ENCODE data around the gene CASP2.
"Not testable (repeated sequence)": the region's sequence is repeated elsewhere in the genome, so short reads cannot be mapped to it uniquely, and the experiment has no call there.

The CASP2 gene

GRCh38 chr7:143281529-143281928, 6.6 kb upstream of the CASP2 start:
- H3K4me1 Mint-ChIP-seq (ENCODE audit: low read depth) = peaks cover 43% of the 10 kb centered on the region
- no peak overlapping the region for H3K4me3 Mint-ChIP-seq
- H3K9me3 Mint-ChIP-seq = no peaks in the 10 kb centered on the region
- H3K36me3 Mint-ChIP-seq (ENCODE audit: low read depth) = no peaks in the 10 kb centered on the region
- H3K27ac Mint-ChIP-seq = no peak overlapping the region
- H3K27me3 Mint-ChIP-seq = no peaks in the 10 kb centered on the region

DNA sequence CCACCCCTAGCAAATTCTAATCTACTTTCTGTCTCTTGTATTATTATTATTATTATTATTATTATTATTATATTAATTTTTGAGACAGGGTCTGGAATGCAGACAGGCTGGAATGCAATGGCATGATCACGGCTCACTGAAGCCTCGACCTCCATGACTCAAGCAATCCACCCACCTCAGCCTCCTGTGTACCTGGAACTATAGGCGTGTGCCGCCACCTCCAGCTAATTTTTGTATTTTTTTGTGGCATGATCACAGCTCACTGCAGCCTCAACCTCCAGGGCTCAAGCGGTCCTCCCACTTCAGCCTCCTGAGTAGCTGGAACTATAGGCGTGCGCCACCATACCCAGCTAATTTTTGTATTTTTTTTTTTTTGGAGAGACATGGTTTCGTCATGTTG, 6.0 kb upstream of the CASP2 start:
- peaks cover 47% of the 10 kb centered on the region for H3K4me1 Mint-ChIP-seq (ENCODE audit: low read depth)
- no peaks in the 10 kb centered on the region for H3K36me3 Mint-ChIP-seq (ENCODE audit: low read depth)
- no peaks in the 10 kb centered on the region for H3K9me3 Mint-ChIP-seq
- H3K4me3 Mint-ChIP-seq = no peak overlapping the region
- H3K27me3 Mint-ChIP-seq = no peaks in the 10 kb centered on the region
- no peak overlapping the region for H3K27ac Mint-ChIP-seq

- Mint-ChIP-seq H3K27me3 (no peaks in the 10 kb centered on the region), H3K4me1 (ENCODE audit: low read depth) (peaks cover 56% of the 10 kb centered on the region), H3K4me3 (no peak overlapping the region), H3K36me3 (ENCODE audit: low read depth) (peaks cover 7% of the 10 kb centered on the region), H3K27ac (no peak overlapping the region), H3K9me3 (no peaks in the 10 kb centered on the region)
Measured at GRCh38 chr7:143283381-143283780, 4.8 kb upstream of the CASP2 start.

DNA sequence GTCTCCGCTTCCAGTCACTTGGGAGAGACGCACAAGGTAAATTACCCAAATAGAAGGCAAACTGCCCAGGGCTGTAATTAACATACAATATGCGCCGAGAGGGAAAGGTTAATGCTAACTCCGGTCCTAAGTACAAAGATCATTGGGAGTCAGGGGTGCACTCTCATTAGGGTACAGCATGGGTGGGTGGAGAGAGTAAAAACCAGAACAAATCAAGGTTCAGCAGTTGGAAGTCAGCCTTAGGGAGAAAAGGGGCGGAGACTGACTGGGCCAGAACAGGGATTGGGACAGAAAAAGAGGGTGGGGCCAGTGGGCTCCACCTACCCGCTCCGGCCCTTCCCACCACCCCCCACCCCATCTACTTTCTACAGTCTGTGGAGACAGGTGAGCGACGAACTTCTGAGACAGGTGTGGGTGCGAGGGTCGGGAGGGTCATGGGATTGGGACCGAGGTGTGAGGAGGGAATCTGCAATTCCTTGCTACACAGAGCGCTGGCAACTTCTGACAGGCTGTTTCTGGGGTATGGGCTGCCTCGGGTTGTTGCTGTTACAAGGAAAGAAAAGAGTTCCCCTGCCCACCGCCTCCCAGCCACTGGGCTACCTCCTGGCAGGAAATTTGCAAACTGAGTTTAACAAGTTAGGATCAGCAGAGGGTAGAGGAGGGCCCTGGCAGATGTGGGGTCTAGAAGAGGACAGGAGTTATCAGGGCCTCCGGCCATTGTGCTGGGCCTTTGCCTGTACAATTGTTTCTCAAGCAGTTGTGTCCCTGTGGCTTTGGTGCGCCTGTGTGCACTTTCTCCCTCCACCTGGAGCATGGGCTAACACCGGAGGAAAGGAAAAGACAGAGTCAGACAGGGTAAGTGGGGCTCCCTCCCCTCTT, 3.3 kb upstream of the CASP2 start, which contains the start of gene TMEM139:
Gene TMEM139, plus strand, starts transcription at position 368 of the 879 bp plus-strand sequence. CDS start 1,000 bp downstream, outside the sequence.
- Mint-ChIP-seq H3K4me3 (no peak within 1 kb of the TSS), H3K4me1 (ENCODE audit: low read depth) (peaks cover 53% of the 10 kb centered on the region), H3K36me3 (ENCODE audit: low read depth) (peaks cover 18% of the 10 kb centered on the region), H3K9me3 (no peaks in the 10 kb centered on the region), H3K27ac (no peak within 1 kb of the TSS), H3K27me3 (no peaks in the 10 kb centered on the region)

GRCh38 chr7:143285470-143285778, 2.7 kb upstream of the CASP2 start:
- no peaks in the 10 kb centered on the region for H3K27me3 Mint-ChIP-seq
- H3K36me3 Mint-ChIP-seq (ENCODE audit: low read depth) = peaks cover 24% of the 10 kb centered on the region
- H3K4me1 Mint-ChIP-seq (ENCODE audit: low read depth) = peaks cover 53% of the 10 kb centered on the region
- no peaks in the 10 kb centered on the region for H3K9me3 Mint-ChIP-seq
- no peak overlapping the region for H3K27ac Mint-ChIP-seq
- no peak overlapping the region for H3K4me3 Mint-ChIP-seq

GRCh38 chr7:143285806-143286521, 2.2 kb upstream of the CASP2 start:
- Mint-ChIP-seq H3K27ac (no peak overlapping the region), H3K9me3 (no peaks in the 10 kb centered on the region), H3K4me3 (no peak overlapping the region), H3K27me3 (no peaks in the 10 kb centered on the region), H3K4me1 (ENCODE audit: low read depth) (peaks cover 54% of the 10 kb centered on the region), H3K36me3 (ENCODE audit: low read depth) (peaks cover 30% of the 10 kb centered on the region)

- Mint-ChIP-seq H3K9me3 (no peaks in the 10 kb centered on the region), H3K27ac (no peak overlapping the region), H3K4me3 (no peak overlapping the region), H3K4me1 (ENCODE audit: low read depth) (peaks cover 58% of the 10 kb centered on the region), H3K27me3 (no peaks in the 10 kb centered on the region), H3K36me3 (ENCODE audit: low read depth) (peaks cover 35% of the 10 kb centered on the region)
Measured at GRCh38 chr7:143286522-143286890, 1.6 kb upstream of the CASP2 start.

DNA sequence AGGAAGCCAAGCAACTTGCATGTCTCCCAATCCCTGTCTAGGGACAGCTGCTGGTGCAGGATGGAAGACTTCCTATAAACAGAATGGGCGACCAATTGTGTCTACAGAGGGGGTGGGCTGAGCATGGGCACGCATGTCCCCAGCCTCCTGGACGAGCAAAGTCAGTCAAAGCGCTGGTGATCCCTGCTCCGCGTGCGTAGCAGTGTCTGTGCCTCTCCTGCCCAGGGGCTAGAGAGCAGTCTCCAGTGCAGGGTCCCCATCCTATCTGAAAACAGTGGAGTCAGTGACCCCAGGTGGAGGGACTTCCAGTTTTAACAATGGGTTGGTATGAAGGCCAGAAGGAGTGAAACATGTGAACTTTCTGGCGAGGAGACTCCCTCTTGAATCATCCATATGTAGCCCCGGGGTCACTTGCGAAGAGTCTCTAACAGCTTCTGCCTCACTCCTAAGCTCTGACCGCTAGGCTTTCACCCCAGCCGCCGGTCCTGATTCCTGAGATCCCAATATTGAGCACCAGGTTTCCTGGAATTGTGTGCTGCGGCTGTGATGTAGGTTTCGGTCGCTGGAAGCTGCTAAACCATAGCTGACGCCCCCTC, 714 bp upstream of the CASP2 start:
- H3K27me3 Mint-ChIP-seq = no peaks in the 10 kb centered on the region
- H3K9me3 Mint-ChIP-seq = no peaks in the 10 kb centered on the region
- H3K4me1 Mint-ChIP-seq (ENCODE audit: low read depth) = peaks cover 62% of the 10 kb centered on the region
- H3K36me3 Mint-ChIP-seq (ENCODE audit: low read depth) = peaks cover 44% of the 10 kb centered on the region
- peak overlapping the region; percentile 95 for H3K4me3 Mint-ChIP-seq
- H3K27ac Mint-ChIP-seq = peak overlapping the region; percentile 91

GRCh38 chr7:143288836-143289235, 685 bp downstream of the CASP2 start:
- Mint-ChIP-seq H3K27ac (peak overlapping the region; percentile 96), H3K4me1 (ENCODE audit: low read depth) (peaks cover 61% of the 10 kb centered on the region), H3K4me3 (peak overlapping the region; percentile 95), H3K9me3 (no peaks in the 10 kb centered on the region), H3K27me3 (no peaks in the 10 kb centered on the region), H3K36me3 (ENCODE audit: low read depth) (peaks cover 58% of the 10 kb centered on the region)

DNA sequence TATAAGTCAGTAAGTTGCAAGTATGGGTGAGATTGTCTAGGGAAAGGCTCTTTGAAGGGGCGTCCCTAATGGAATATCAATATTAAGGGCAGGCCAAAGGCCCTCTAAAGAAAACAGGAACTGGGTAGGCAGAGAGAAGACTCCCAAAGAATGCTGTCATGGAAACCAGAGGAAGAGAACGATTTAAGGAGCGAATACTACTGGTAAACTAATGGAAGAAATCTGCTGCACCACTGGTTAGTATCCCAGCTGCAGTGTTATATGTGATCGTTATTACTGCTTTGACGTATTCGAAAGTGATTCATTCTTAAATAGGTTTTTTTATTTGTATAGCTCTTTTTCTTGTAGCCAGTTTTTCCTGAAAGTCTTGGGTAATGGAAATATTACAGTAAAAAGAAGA, 1.3 kb downstream of the CASP2 start:
- Mint-ChIP-seq H3K27ac (peak overlapping the region; percentile 96), H3K36me3 (ENCODE audit: low read depth) (peaks cover 64% of the 10 kb centered on the region), H3K4me1 (ENCODE audit: low read depth) (peaks cover 60% of the 10 kb centered on the region), H3K9me3 (no peaks in the 10 kb centered on the region), H3K27me3 (no peaks in the 10 kb centered on the region), H3K4me3 (peak overlapping the region; percentile 95)

DNA sequence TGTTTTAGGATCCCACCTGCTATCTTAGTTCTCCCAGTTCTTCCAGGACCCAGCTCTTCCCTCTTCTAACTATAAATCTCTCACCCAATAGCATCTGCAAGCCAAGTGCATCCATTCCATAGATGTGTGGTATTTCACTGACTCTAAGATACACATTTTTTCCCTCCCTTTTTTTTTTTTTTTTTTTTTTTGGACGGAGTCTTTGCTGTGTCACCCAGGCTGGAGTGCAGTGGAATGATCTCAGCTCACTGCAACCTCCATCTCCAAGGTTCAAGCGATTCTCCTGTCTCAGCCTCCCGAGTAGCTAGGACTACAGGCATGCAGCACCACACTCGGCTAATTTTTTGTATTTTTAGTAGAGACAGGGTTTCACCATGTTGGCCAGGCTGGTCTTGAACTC, 1.7 kb downstream of the CASP2 start:
- H3K9me3 Mint-ChIP-seq, H3K27me3 Mint-ChIP-seq: not testable (repeated sequence)
- peak overlapping the region; percentile 96 for H3K27ac Mint-ChIP-seq
- H3K4me3 Mint-ChIP-seq = peak overlapping the region; percentile 95
- H3K36me3 Mint-ChIP-seq (ENCODE audit: low read depth) = peaks cover 68% of the 10 kb centered on the region
- H3K4me1 Mint-ChIP-seq (ENCODE audit: low read depth) = peaks cover 61% of the 10 kb centered on the region

DNA sequence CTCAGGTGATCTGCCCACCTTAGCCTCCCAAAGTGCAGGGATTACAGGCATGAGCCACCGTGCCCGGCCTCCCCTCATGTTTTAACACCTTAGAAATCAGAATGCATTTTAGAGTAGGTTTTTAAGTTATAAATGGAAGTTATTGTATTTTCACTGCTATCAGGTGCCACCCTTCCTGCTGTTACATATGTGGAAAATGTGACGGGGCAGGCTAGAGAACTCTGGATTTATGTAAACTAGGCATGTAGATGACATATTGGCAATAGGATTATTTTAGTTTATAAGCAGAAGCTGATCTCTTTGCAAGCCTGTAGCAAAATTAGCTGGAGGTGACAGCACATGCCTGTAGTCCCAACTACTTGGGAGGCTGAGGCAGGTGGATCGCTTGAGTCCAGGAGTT, 2.1 kb downstream of the CASP2 start:
- peaks cover 64% of the 10 kb centered on the region for H3K4me1 Mint-ChIP-seq (ENCODE audit: low read depth)

GRCh38 chr7:143292876-143293275, 4.7 kb downstream of the CASP2 start:
- no peaks in the 10 kb centered on the region for H3K9me3 Mint-ChIP-seq
- no peak overlapping the region for H3K4me3 Mint-ChIP-seq
- H3K4me1 Mint-ChIP-seq (ENCODE audit: low read depth) = peaks cover 71% of the 10 kb centered on the region
- H3K36me3 Mint-ChIP-seq (ENCODE audit: low read depth) = peaks cover 94% of the 10 kb centered on the region
- no peak overlapping the region for H3K27ac Mint-ChIP-seq
- no peaks in the 10 kb centered on the region for H3K27me3 Mint-ChIP-seq

More for the DNA sequence above, 2.1 kb downstream of the CASP2 start:
- H3K4me3 Mint-ChIP-seq = peak overlapping the region; percentile 95
- peak overlapping the region; percentile 96 for H3K27ac Mint-ChIP-seq
- no peaks in the 10 kb centered on the region for H3K9me3 Mint-ChIP-seq
- H3K27me3 Mint-ChIP-seq = no peaks in the 10 kb centered on the region
- peaks cover 72% of the 10 kb centered on the region for H3K36me3 Mint-ChIP-seq (ENCODE audit: low read depth)

GRCh38 chr7:143295870-143296269, 7.7 kb downstream of the CASP2 start:
- Mint-ChIP-seq H3K27ac (peak overlapping the region; percentile 29), H3K4me3 (no peak overlapping the region), H3K27me3 (no peaks in the 10 kb centered on the region), H3K9me3 (no peaks in the 10 kb centered on the region), H3K36me3 (ENCODE audit: low read depth) (peaks cover 95% of the 10 kb centered on the region), H3K4me1 (ENCODE audit: low read depth) (peaks cover 57% of the 10 kb centered on the region)

DNA sequence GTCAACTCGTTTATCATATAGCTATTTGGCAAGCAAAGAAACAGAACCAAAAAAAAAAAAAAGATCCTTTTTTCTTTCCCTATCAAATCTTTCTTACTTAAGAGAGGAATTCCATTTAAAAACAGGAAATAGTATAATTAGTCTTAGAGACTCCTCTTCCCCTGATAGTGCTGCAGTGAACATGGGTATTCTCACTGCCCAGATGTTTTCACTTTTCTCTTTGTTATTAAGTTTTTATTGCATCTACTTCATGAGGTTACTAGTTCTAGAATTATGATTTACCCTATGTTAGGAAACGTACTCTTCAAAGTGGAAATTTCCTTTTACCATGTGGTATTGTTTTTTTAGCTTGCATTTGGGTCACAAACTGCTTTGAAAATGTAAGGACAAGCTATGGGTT, 8.5 kb downstream of the CASP2 start:
- Mint-ChIP-seq H3K4me3 (no peak overlapping the region), H3K9me3 (no peaks in the 10 kb centered on the region), H3K36me3 (ENCODE audit: low read depth) (peaks cover 95% of the 10 kb centered on the region), H3K4me1 (ENCODE audit: low read depth) (peaks cover 53% of the 10 kb centered on the region), H3K27me3 (no peaks in the 10 kb centered on the region), H3K27ac (no peak overlapping the region)

Data from stimulated activated naive CD8-positive, alpha-beta T cell treated with anti-CD3 and anti-CD28 coated beads, Interleukin-15, Interleukin-2, amounts not matched to agents 100 ng/mL and 50 ng/mL, for 24 hours (primary cell).